GM11168 (cell line): Measurements from ENCODE around the gene MICAL3.
"Not testable (repeated sequence)": the region's sequence is repeated elsewhere in the genome, so short reads cannot be mapped to it uniquely, and the experiment has no call there.

Experiments
- in situ Hi-C: fragments of 300-500 bp; cut with MboI; formaldehyde crosslinking; loops from one replicate; pipeline ENCODE4 v1.12.0; 2022; ENCODE audit warnings: low sequenced_read_pairs; ENCODE audit not compliant: unreplicated experiment

MICAL3 gene

GRCh38 chr22:17945156-17945887, 79.0 kb downstream of the MICAL3 start:
- in situ Hi-C loops = no loop called here

- in situ Hi-C loops = no loop called here
Measured at GRCh38 chr22:17944256-17944655, 80.1 kb downstream of the MICAL3 start.

GRCh38 chr22:17943533-17944249, 80.7 kb downstream of the MICAL3 start:
- in situ Hi-C loops = no loop called here

- in situ Hi-C loops = no loop called here
Measured at GRCh38 chr22:17942721-17943120, 81.6 kb downstream of the MICAL3 start.

- in situ Hi-C loops = no loop called here
Measured at GRCh38 chr22:17941471-17942406, 82.6 kb downstream of the MICAL3 start.

- in situ Hi-C loops = no loop called here
Measured at GRCh38 chr22:17939579-17939978, 84.8 kb downstream of the MICAL3 start.

GRCh38 chr22:17939011-17939410, 85.3 kb downstream of the MICAL3 start:
- in situ Hi-C loops = no loop called here

GRCh38 chr22:17938484-17938924, 85.9 kb downstream of the MICAL3 start:
- in situ Hi-C loops = no loop called here

GRCh38 chr22:17932457-17932856, 91.9 kb downstream of the MICAL3 start:
- in situ Hi-C loops = not testable (repeated sequence)

GRCh38 chr22:17931400-17931825, 92.9 kb downstream of the MICAL3 start:
- in situ Hi-C loops = no loop called here

GRCh38 chr22:17930455-17931313, 93.7 kb downstream of the MICAL3 start:
- in situ Hi-C loops = no loop called here

- in situ Hi-C loops = no loop called here
Measured at GRCh38 chr22:17929909-17930308, 94.5 kb downstream of the MICAL3 start.

- in situ Hi-C loops = no loop called here
Measured at GRCh38 chr22:17928391-17928790, 96.0 kb downstream of the MICAL3 start.

- in situ Hi-C loops = no loop called here
Measured at GRCh38 chr22:17927062-17927461, 97.3 kb downstream of the MICAL3 start.

- in situ Hi-C loops = no loop called here
Measured at GRCh38 chr22:17926516-17926915, 97.8 kb downstream of the MICAL3 start.

GRCh38 chr22:17925431-17925841, 98.9 kb downstream of the MICAL3 start:
- in situ Hi-C loops = no loop called here

GRCh38 chr22:17924735-17925364, 99.5 kb downstream of the MICAL3 start:
- in situ Hi-C loops = no loop called here

- in situ Hi-C loops = no loop called here
Measured at GRCh38 chr22:17924076-17924475, 100.3 kb downstream of the MICAL3 start.
